HFFc6 (cell line): ENCODE data around the gene GALNT1. TPM values are rescaled to one million over a fixed set of nuclear protein-coding genes. Genes with fewer than 3 reads are reported as not detected.
A peak's percentile ranks its signal among the peaks of the same experiment; 100 is the strongest.

ENCODE experiments used
- DNase-seq: peaks from one replicate; pipeline ENCODE4 v3.0.0-alpha.2; 2018
- H3K27ac Mint-ChIP-seq: 2 replicates; pipeline ENCODE4 v1.8.0; 2020; ENCODE audit warnings: mild to moderate bottlenecking, mixed read lengths
- H3K27me3 Mint-ChIP-seq: 2 replicates; pipeline ENCODE4 v1.8.0; 2021; ENCODE audit warnings: mild to moderate bottlenecking, moderate library complexity, mixed read lengths; ENCODE audit not compliant: insufficient read depth
- H3K36me3 Mint-ChIP-seq: 2 replicates; pipeline ENCODE4 v1.8.0; 2021; ENCODE audit warnings: low read depth, mixed read lengths
- H3K4me1 Mint-ChIP-seq: 2 replicates; pipeline ENCODE4 v1.8.0; 2020; ENCODE audit warnings: low read depth, mixed read lengths
- H3K4me3 Mint-ChIP-seq: 2 replicates; pipeline ENCODE4 v1.8.0; 2020; ENCODE audit warnings: mild to moderate bottlenecking, moderate library complexity, mixed read lengths
- H3K9me3 Mint-ChIP-seq: 2 replicates; pipeline ENCODE4 v1.8.0; 2020; ENCODE audit warnings: mild to moderate bottlenecking, mixed read lengths
- long read RNA-seq: library from polyadenylated mRNA; unstranded; transcript quantifications from one replicate; pipeline ENCODE4 v2.0.0, GENCODE V29; 2019
- total RNA-seq, 6 experiments: library from RNA; stranded (reverse); fragmentation: NEBNext Ultra II Directional; extraction: Animal tissue kit (Norgen Biotek cat#: 25700); gene quantifications; 2 replicates in 1 of 6; 3 replicates in 5 of 6; pipeline ENCODE4 v1.2.3, GENCODE V29; 2021
- TF ChIP-seq, protein P1 (sequence below): fragments of 200-600 bp; sonication (generic); IDR thresholded peaks from 2 replicates; pipeline ENCODE4 v1.5.0; 2021; ENCODE audit warnings: antibody characterized with exemption, mild to moderate bottlenecking

The GALNT1 gene
- total RNA-seq = 10 to 100 TPM; 36.4 to 48.2 (median 40.2) TPM
- long read RNA-seq, partial matches to known transcripts = 9 of 28 reads
- long read RNA-seq, other reads (novel, unspliced or antisense) = 15 of 28 reads

DNA sequence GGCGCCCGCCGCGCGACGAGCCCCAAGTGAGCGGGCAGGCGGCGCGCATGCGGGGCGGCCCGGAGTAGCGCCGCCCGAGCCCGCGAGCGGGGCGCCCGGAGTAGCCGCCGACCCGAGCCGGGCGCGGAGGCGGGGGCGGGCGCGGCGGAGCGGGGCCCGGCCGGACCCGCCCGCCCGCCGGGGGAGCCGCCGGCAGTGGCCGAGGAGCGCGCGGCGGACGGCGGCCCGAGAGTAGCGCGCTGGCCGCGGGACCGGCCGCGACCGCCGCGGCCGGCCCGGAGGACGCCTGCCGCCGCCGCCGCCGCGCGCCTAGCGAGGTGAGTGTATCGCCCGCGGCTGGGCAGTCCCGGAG, at the start of gene GALNT1:
GALNT1 (plus strand) TSS at position 195 of the 352 bp plus-strand sequence. CDS start 72,923 bp downstream, outside the sequence.
- no peak for DNase-seq
- H3K4me3 Mint-ChIP-seq = peak within 1 kb of the TSS; percentile 84
- TF ChIP-seq, protein P1, sequence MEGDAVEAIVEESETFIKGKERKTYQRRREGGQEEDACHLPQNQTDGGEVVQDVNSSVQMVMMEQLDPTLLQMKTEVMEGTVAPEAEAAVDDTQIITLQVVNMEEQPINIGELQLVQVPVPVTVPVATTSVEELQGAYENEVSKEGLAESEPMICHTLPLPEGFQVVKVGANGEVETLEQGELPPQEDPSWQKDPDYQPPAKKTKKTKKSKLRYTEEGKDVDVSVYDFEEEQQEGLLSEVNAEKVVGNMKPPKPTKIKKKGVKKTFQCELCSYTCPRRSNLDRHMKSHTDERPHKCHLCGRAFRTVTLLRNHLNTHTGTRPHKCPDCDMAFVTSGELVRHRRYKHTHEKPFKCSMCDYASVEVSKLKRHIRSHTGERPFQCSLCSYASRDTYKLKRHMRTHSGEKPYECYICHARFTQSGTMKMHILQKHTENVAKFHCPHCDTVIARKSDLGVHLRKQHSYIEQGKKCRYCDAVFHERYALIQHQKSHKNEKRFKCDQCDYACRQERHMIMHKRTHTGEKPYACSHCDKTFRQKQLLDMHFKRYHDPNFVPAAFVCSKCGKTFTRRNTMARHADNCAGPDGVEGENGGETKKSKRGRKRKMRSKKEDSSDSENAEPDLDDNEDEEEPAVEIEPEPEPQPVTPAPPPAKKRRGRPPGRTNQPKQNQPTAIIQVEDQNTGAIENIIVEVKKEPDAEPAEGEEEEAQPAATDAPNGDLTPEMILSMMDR = no peak
- H3K9me3 Mint-ChIP-seq = no peaks in the 10 kb centered on the region
- H3K36me3 Mint-ChIP-seq = peaks cover 6% of the 10 kb centered on the region; the same call in 1 of the 2 replicates
- H3K27me3 Mint-ChIP-seq = peaks cover 9% of the 10 kb centered on the region
- peaks cover 15% of the 10 kb centered on the region for H3K4me1 Mint-ChIP-seq
- H3K27ac Mint-ChIP-seq = peak within 1 kb of the TSS; percentile 47; the same call in 1 of the 2 replicates

DNA sequence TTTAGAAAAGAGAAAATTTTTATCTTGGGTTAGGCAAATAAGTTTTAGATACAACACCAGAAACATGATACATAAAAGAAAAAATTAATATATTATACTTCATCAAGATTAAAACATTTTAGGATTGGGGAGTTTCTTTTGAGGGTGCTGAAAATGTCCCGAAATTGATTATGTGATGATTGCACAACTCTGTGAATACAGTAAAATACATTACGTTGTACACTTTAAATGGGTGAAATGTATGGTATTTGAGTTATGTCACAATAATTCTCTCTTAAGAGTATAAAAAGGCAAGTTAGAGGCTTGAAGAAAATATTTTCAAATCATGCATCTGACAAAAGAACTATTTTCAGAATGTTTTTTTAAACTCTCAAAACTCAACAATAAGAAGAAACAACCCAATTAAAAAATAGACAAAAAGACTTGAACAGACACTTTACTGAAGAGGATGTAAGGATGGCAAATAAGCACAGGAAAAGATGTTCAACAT, 47.6 kb upstream of the GALNT1 start:
- no peaks in the 10 kb centered on the region for H3K4me1 Mint-ChIP-seq
- H3K9me3 Mint-ChIP-seq = peaks cover 3% of the 10 kb centered on the region
- no peak for DNase-seq
- H3K36me3 Mint-ChIP-seq = no peaks in the 10 kb centered on the region
- TF ChIP-seq, protein P1 = no peak
- peaks cover 4% of the 10 kb centered on the region; the same call in 1 of the 2 replicates for H3K27me3 Mint-ChIP-seq
- H3K4me3 Mint-ChIP-seq = no peak overlapping the region
- no peak overlapping the region for H3K27ac Mint-ChIP-seq

DNA sequence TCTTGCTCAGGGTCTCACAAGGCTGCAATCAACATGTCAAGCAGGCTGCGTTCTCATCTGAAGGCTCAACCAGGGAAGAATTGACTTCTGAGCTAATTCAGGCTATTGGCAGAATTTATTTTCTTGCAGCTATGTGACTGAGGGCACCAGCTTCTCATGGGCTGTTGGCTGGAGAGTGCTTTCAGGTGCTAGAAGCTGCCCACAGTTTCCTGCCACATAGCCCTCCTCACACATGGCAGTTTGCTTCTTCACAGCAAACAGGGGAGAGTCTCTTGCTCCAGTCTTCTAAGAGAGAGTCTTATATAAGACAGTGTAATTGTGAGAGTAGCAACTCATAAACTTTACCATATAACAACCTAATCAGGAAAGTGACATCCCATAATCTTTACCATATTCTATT, 46.2 kb upstream of the GALNT1 start:
- Mint-ChIP-seq H3K36me3 (no peaks in the 10 kb centered on the region), H3K4me1 (no peaks in the 10 kb centered on the region), H3K27ac (no peak overlapping the region), H3K9me3 (peaks cover 3% of the 10 kb centered on the region), H3K4me3 (no peak overlapping the region), H3K27me3 (peaks cover 2% of the 10 kb centered on the region; the same call in 1 of the 2 replicates)
- no peak for DNase-seq
- TF ChIP-seq, protein P1 = no peak

DNA sequence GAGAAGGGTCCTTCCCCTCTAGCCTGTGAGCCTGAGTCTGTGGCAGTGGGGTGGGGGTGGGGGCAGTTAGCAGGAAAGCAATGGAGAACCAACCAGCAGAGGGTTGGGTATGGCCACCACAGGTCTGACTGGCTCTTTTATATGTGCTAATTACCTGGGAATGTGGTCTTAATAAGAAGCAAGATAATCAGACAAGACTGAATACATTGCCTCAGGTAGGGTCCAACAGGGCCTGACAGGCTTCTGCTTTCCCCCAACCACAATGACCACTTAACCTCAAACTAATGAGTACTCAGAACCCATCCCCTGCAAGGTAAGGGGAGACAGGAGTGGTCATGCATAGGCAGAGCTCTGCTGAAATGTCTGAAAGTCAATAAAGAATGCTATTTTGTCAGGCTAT, 39.2 kb upstream of the GALNT1 start:
- Mint-ChIP-seq H3K9me3 (no peaks in the 10 kb centered on the region), H3K27me3 (peaks cover 7% of the 10 kb centered on the region), H3K4me1 (no peaks in the 10 kb centered on the region), H3K4me3 (no peak overlapping the region), H3K36me3 (no peaks in the 10 kb centered on the region), H3K27ac (no peak overlapping the region)
- no peak for DNase-seq
- TF ChIP-seq, protein P1 = no peak

DNA sequence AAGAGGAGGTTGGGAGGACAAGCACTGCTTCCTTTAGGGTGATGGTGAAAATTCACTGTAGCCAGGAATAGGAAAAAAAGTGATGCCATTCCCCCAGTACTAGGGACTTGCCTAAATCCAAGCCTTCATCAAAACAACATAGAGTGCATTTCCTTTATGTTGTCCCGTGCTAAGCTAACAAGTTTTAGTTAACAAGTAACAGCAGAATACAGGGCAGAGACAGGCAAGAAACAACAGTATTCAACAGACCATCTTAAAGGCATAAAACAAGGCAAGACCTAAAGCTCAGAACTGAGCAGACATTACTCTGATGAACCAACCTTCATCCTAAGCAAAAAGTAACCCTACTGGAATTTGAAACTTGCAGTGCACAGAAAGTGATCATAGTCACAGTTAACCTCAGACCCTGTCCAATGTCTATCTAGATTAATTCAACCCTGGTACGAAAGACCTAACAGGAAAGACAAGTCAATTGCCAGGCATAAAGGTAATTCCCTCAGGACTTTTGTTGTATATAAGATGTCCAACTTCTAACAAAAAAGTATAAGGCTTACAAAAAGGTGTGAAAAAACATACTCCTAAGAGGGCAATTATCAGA, 34.4 kb upstream of the GALNT1 start:
- H3K4me3 Mint-ChIP-seq = no peak overlapping the region
- TF ChIP-seq, protein P1 = no peak
- no peaks in the 10 kb centered on the region for H3K36me3 Mint-ChIP-seq
- DNase-seq = no peak
- H3K27ac Mint-ChIP-seq = no peak overlapping the region
- no peaks in the 10 kb centered on the region for H3K4me1 Mint-ChIP-seq
- peaks cover 11% of the 10 kb centered on the region for H3K27me3 Mint-ChIP-seq
- H3K9me3 Mint-ChIP-seq = no peaks in the 10 kb centered on the region
